ENCODE measurements around the gene JMY. TPM values are rescaled to one million over a fixed set of nuclear protein-coding genes. Genes with fewer than 3 reads are reported as not detected.

The JMY gene
- total RNA-seq, 1 donor = 30.8 TPM

GRCh38 chr5:79259810-79260209 lies 23.9 kb downstream of the JMY start:
- Histone ChIP-seq H3K36me3 (ENCODE audit: insufficient read depth, low read length) (no peaks in the 10 kb centered on the region), H3K4me2 (ENCODE audit: insufficient read depth, low read length) (no peak overlapping the region), H3K27me3 (ENCODE audit: insufficient read depth, low read length) (no peaks in the 10 kb centered on the region), H3K9me3 (ENCODE audit: low read depth, low read length) (no peaks in the 10 kb centered on the region), H3K4me1 (ENCODE audit: insufficient read depth, low read length) (peaks cover 5% of the 10 kb centered on the region), H3K27ac (ENCODE audit: low read depth, low read length) (no peak overlapping the region), H3K4me3 (ENCODE audit: insufficient read depth, low read length) (no peak overlapping the region), H3K79me2 (ENCODE audit: insufficient read depth, low read length) (peaks cover 6% of the 10 kb centered on the region), H2AFZ (ENCODE audit: low read length) (no peak overlapping the region), H4K20me1 (ENCODE audit: insufficient read depth, low read length) (peaks cover 34% of the 10 kb centered on the region)
- TF ChIP-seq CTCF (IDR thresholded peaks at IDR 0.05; ENCODE audit: extremely low read depth, low read depth, low read length) = no peak
- no peak for DNase-seq (ENCODE audit: insufficient read length, low spot score, missing footprints)

- DNase-seq (ENCODE audit: insufficient read length, low spot score, missing footprints) = no peak
- Histone ChIP-seq H3K4me1 (ENCODE audit: insufficient read depth, low read length) (no peaks in the 10 kb centered on the region), H3K9me3 (ENCODE audit: low read depth, low read length) (no peaks in the 10 kb centered on the region), H3K4me2 (ENCODE audit: insufficient read depth, low read length) (no peak overlapping the region), H3K36me3 (ENCODE audit: insufficient read depth, low read length) (no peaks in the 10 kb centered on the region), H3K79me2 (ENCODE audit: insufficient read depth, low read length) (peaks cover 3% of the 10 kb centered on the region), H3K27me3 (ENCODE audit: insufficient read depth, low read length) (no peaks in the 10 kb centered on the region), H4K20me1 (ENCODE audit: insufficient read depth, low read length) (peaks cover 19% of the 10 kb centered on the region), H3K27ac (ENCODE audit: low read depth, low read length) (no peak overlapping the region), H3K4me3 (ENCODE audit: insufficient read depth, low read length) (no peak overlapping the region), H2AFZ (ENCODE audit: low read length) (no peak overlapping the region)
- no peak for TF ChIP-seq CTCF (IDR thresholded peaks at IDR 0.05; ENCODE audit: extremely low read depth, low read depth, low read length)
Observed at GRCh38 chr5:79261897-79262296, 26.0 kb downstream of the JMY start.

GRCh38 chr5:79263290-79263689 lies 27.4 kb downstream of the JMY start:
- H3K4me2 ChIP-seq (ENCODE audit: insufficient read depth, low read length) = no peak overlapping the region
- no peaks in the 10 kb centered on the region for H3K36me3 ChIP-seq (ENCODE audit: insufficient read depth, low read length)
- H3K4me1 ChIP-seq (ENCODE audit: insufficient read depth, low read length) = no peaks in the 10 kb centered on the region
- no peak overlapping the region for H2AFZ ChIP-seq (ENCODE audit: low read length)
- no peak overlapping the region for H3K4me3 ChIP-seq (ENCODE audit: insufficient read depth, low read length)
- no peaks in the 10 kb centered on the region for H3K79me2 ChIP-seq (ENCODE audit: insufficient read depth, low read length)
- H3K27me3 ChIP-seq (ENCODE audit: insufficient read depth, low read length) = no peaks in the 10 kb centered on the region
- H3K27ac ChIP-seq (ENCODE audit: low read depth, low read length) = no peak overlapping the region
- DNase-seq (ENCODE audit: insufficient read length, low spot score, missing footprints) = no peak
- H3K9me3 ChIP-seq (ENCODE audit: low read depth, low read length) = no peaks in the 10 kb centered on the region
- no peak for TF ChIP-seq CTCF (IDR thresholded peaks at IDR 0.05; ENCODE audit: extremely low read depth, low read depth, low read length)
- H4K20me1 ChIP-seq (ENCODE audit: insufficient read depth, low read length) = peaks cover 11% of the 10 kb centered on the region

- Histone ChIP-seq H3K36me3 (ENCODE audit: insufficient read depth, low read length) (no peaks in the 10 kb centered on the region), H3K9me3 (ENCODE audit: low read depth, low read length) (no peaks in the 10 kb centered on the region), H4K20me1 (ENCODE audit: insufficient read depth, low read length) (peaks cover 5% of the 10 kb centered on the region), H3K4me3 (ENCODE audit: insufficient read depth, low read length) (no peak overlapping the region), H3K4me2 (ENCODE audit: insufficient read depth, low read length) (no peak overlapping the region), H2AFZ (ENCODE audit: low read length) (no peak overlapping the region), H3K27ac (ENCODE audit: low read depth, low read length) (no peak overlapping the region), H3K79me2 (ENCODE audit: insufficient read depth, low read length) (peaks cover 2% of the 10 kb centered on the region), H3K27me3 (ENCODE audit: insufficient read depth, low read length) (no peaks in the 10 kb centered on the region), H3K4me1 (ENCODE audit: insufficient read depth, low read length) (no peaks in the 10 kb centered on the region)
- no peak for TF ChIP-seq CTCF (IDR thresholded peaks at IDR 0.05; ENCODE audit: extremely low read depth, low read depth, low read length)
- DNase-seq (ENCODE audit: insufficient read length, low spot score, missing footprints) = no peak
Observed at GRCh38 chr5:79267180-79267579, 31.2 kb downstream of the JMY start.
